SKM-1 (cell line): ENCODE measurements around the gene DCC.

Source experiments
- DNase-seq: peaks from one replicate; lab custom pipeline; 2025; ENCODE audit not compliant: unreplicated experiment; lab: John Stamatoyannopoulos, UW

Gene DCC

GRCh38 chr18:52426041-52426440 is 86.0 kb downstream of the DCC start:
- DNase-seq: no peak

DNA sequence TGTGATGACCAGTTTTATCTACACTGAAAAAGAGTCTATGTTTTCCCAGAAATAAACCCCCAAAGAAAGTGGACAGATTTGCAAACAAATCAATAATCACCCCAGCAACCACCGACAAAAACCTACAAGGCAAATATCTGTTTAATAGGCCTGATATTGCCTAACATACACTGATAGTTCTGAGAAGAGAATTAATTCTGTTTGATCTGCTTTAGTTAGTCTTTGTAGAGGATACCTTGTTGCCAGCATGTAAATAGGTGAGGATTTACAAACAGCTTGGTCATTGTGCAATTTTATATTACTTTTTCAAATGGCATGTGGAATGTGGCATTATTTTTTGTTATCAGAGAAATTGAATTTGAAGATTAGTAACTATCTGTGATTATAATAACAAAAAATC is 86.5 kb downstream of the DCC start:
- no peak for DNase-seq

DNA sequence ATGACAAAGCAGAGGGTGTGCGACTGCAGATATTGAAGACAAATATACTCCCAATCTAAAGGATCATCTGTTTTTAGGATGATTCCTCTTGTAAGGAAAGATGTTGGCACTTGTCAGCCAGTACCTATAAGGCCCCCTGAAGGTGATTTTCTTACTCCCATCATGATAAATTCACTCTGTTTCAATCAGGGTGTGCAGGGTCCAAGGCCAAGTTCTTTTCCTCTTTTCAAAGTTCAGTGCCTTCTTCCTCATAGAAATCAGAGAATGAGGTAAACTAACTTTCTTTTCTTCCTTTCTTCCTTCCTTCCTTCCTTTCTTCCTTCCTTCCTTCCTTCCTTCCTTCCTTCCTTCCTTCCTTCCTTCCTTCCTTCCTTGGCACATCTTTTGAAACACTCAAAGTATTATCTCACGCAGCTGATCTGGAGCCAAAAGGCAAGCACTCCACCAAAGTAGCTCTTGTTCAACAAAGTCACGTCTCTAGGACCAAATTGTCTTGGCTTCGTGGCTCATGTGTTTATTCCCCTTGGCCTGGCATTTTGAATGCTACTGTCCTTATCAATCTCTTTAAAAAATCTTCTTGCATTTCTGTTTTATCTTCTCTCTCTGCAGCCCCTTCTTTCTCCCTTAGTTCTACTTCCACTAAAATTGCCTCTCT is 87.7 kb downstream of the DCC start:
- DNase-seq: no peak

DNA sequence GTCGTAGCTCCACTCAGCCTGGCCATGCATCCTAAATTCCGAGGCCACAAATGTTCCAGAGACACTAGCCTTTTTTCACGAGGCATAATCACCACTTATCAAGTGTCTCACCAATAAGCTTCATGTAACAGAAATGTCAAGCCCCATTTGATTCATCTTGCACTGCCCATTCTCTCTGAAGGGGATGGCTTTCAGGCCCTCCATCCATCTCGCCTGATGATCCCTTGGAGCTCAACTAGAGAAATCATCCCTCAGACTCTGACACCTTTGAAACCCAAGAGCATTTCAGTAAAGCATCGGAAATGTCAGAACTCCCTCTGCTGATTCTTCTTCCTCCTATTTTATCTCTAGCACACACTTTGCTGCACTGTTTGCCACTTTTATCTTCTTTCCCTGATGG is 91.7 kb downstream of the DCC start:
- DNase-seq: no peak

DNA sequence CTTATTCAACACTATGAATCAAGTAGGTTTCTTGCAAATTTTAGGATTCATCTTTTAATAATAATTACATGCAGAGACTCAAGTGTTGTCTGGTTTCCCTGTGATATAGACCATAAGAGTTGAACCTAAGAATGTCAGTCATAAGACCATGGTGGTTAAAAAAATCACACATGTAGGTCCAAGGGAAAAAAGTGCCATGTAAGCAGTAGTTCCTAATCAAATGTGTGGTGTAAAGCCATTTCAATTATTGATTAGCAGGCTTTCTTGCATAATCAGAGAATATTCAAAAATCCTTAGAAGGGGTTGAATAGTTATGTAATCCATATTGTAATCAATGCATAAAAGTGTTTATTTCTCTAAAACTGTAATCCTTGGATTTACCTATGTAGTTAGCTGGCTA is 93.8 kb downstream of the DCC start:
- DNase-seq: no peak

DNA sequence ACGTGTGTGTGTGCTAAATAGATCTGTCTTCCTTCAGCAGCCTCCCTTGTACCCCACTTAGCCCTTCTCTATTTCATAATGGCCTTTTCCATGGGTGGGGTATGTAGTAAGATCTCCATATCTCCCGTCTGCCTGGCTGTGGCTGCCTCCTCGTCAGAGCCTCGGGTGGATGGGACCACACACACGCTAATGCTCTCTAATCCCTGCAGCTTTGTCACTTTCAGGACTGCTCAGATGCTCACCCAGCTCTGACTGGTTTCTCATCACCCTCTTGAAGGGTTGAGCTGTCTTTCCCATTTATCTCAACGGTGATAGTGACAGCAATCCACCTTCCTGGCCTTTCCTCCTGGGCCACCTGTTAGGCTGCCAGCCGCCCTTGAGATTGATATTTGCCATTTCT is 95.3 kb downstream of the DCC start:
- DNase-seq: no peak

DNA sequence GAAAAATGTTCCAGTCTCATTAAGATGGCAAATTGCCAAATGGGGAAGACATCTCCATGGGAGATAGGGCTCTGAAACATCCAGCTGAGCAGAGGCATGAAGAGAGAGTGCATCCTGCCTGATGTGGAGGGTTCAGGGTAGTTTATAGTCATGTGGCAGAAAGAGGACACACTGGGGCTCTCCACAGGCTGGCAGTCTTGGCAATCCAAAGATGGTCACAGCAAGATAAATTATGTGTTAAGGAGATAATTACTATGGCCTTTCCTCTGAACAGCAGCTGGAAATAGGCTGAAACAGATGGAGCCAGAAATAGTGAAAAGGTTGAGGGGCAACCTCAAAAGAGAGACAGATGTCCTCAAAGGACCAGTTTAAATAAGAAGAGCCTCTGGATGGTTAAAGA is 97.2 kb downstream of the DCC start:
- DNase-seq: no peak

DNA sequence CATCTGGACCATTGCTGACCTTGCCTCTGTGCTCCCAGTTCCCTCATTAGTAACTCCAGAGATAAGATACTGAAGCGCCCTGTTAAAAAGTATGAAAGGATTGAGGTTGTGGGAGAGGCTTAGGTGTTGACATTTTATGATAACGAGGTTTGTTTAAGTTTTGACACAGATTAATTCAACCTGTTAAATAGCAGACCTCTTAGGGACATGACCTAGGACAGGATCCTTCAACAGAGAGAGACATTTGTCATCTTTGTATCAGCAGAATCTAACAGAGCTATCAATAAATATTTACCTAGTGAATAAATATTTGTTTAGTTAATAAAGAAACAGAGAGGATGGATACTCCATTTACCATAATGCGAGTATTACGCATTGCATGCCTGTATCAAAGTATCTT is 99.5 kb downstream of the DCC start:
- DNase-seq: no peak

- no peak for DNase-seq
These were observed 101.8 kb downstream of the DCC start for GRCh38 chr18:52441794-52442193.

DNA sequence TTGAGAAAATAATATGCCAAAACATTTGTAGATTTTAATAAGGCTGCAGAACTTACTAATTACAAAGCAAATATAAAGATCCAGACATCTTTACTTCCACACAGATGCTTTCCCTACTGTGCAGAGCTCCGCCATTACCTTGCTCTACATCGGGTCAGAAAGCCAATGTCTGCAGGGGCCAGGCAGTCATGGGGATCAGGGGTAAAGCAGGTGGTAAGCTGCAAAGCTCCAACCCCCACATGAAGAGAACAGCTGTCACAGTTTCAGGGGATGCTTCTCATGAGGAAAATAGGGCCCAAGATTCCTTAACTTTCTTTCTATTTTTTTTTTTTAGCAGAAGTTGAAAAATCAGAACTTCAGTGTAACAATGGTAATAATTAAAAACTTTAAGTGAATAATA is 102.7 kb downstream of the DCC start:
- no peak for DNase-seq

DNA sequence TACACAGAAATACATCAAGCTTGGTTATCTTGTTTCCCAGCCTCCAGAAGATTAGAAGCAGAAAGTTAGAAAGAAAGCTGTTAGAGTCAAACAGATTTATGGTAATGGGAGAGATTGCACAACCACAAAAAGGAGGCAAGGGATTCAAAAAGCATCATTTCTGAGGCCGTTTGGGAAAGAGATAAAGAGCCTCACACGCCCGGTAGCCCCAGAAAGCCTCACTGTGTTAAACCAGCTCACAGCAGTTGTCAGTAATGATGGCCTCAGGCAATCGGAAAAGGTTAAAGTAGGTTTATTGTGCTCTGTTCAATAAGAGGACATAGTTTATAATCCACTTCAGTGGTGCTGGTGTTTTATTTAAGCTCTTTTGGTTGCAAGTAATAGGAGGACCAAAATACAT is 111.3 kb downstream of the DCC start:
- no peak for DNase-seq

GRCh38 chr18:52451851-52452250 is 111.9 kb downstream of the DCC start:
- no peak for DNase-seq

GRCh38 chr18:52452427-52452826 is 112.4 kb downstream of the DCC start:
- DNase-seq: no peak

DNA sequence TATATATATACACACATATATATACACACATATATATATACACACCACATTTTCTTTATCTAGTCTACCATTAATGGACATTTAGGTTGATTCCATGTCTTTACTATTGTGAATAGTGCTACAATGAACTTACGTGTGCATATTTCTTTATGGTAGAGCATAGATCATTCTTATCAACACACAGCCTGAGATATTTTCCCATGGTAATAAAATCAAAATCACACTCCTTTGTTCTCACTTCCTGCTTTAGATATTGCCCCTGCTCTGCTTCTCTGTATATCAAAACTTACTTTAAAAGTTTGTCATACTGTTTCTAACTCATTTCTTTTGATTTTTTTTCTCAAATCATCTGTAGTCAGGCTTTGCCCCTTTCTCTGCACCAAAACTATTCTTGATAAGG is 119.9 kb downstream of the DCC start:
- DNase-seq: no peak

DNA sequence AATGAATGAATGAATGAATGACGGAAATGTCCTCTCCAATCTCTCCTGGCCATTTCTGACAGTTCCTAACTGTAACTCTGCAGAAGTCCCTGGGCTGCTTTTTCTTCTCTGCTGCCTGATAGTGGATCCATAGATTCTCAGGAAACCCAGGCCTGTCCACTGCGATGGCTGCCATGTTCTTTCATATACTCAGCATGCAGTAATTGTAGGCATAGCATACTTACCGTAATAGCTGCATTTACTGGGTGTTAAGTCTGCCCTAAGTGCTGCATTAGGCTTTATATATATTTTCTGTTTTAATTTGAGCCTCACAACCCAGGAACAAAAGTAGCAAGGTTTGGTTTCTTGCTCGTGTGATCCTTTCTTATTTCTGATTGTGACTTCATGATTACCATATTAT is 122.9 kb downstream of the DCC start:
- no peak for DNase-seq

DNA sequence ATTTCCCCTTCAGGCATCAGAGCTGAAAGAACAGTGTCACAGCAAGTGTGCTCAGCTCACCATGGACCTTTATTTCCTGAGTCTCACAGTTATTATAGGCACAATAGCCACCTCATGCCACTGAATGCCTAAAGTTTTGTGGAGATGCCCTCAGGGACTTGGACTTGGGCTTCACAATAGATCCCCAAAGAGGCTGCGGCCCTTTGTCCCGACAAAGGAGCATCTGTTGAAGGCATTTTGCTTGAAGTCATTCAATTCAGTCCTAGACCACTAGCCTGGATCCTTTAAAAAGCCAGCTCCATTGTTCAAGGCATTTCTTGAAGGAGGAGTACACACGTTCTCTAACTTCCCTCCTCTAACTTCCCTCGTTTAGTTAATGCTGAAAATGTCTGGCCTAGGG is 125.4 kb downstream of the DCC start:
- DNase-seq: no peak

- no peak for DNase-seq
These were observed 128.5 kb downstream of the DCC start for GRCh38 chr18:52468496-52468895.

DNA sequence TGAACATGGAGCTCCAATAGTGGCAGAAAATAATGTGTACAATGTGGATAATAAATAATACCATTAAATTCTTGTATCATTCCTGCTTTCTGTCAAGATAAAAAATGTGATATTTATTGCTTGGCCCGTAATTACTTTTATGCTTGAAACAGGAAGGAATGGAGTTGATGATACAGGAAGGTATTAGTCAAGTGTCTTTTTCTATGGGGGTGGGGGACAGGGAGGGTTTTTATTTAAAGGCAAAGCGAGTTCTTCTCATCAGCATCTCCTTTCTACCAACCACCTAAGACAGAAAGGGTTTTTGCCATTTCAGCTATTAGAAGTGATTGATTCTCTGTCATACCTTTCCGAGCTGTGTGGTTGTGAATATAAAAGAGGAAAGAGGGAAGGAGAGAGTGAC is 135.3 kb downstream of the DCC start:
- DNase-seq: no peak

- DNase-seq: no peak
These were observed 141.1 kb downstream of the DCC start for GRCh38 chr18:52481116-52481515.

GRCh38 chr18:52484977-52485376 is 145.0 kb downstream of the DCC start:
- DNase-seq: no peak

- DNase-seq: no peak
These were observed 146.1 kb downstream of the DCC start for GRCh38 chr18:52486052-52486451.

- DNase-seq: no peak
These were observed 149.7 kb downstream of the DCC start for GRCh38 chr18:52489396-52490306.

DNA sequence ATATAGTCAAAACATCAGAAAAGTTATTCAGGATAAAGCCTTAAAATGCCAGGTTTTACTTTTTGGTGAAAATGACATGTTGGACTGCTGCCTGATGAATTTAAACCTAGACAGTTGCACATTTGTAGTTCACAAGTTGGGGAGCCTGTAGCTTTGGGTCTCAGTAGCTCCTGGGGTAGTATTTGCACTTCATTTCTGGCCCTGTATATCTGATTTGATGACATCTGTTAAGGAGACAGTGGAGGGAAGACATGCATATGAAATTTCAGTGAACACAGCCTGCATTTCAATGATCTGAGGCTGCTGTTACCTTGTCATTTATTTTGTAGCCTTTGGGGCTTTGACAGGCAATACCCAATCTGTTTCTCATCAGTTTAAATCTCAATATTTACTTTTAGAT is 156.4 kb downstream of the DCC start:
- DNase-seq: no peak
